ENCODE results near the gene PTPN5.

Gene PTPN5

DNA sequence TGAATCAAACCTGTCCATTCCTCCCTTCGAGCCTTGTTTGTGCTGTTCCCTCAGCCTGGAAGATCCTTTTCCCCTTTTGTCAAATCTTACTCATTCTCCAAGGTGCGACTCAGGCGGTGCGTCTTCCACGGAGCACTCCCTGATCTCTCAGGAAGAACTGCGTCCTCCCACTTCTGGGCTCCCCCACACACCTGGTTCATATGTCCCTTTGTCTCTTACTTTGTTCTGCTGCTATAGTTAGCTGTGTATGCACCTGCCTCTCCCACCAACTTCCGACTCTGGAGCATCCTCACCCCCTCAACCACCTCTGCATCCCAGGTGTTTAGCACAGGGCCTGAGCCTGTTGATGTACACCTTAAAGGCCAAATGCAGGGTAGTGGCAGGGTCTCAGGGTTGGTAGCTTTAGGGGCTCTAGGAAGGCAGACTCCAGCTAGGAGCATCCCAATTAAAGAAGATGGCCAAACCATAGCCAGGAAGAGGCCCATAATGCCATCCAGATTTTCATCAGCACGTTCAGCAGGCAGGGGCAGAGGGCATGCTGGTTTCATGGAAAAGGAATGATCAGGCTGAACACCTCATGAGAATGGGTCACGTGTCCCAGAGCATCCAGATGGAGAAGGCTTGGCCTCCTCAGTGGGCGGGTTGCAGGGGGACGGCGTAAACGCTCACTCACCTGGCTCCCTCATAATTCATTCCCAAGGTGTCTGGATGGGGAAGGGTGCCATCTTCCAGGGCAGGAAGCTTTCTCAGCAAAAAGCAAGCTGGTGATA, 20.1 kb downstream of the PTPN5 start:
- no peaks in the 10 kb centered on the region for H3K36me3 ChIP-seq (ENCODE audit: control insufficient read depth in 1 of 2, insufficient read depth in 2 of 2, low read length in 2 of 2)
- H3K27ac ChIP-seq (ENCODE audit: low read length): no peak overlapping the region
- H3K9me3 ChIP-seq (ENCODE audit: control insufficient read depth in 1 of 2, low read length in 2 of 2): no peaks in the 10 kb centered on the region
- H3K4me3 ChIP-seq (ENCODE audit: low read depth in 1 of 2, low read length in 2 of 2): no peak overlapping the region
- H3K4me1 ChIP-seq (ENCODE audit: control insufficient read depth in 1 of 2, insufficient read depth in 2 of 2, low read length in 2 of 2): no peaks in the 10 kb centered on the region
- H3K27me3 ChIP-seq (ENCODE audit: low read depth, low read length): no peaks in the 10 kb centered on the region

DNA sequence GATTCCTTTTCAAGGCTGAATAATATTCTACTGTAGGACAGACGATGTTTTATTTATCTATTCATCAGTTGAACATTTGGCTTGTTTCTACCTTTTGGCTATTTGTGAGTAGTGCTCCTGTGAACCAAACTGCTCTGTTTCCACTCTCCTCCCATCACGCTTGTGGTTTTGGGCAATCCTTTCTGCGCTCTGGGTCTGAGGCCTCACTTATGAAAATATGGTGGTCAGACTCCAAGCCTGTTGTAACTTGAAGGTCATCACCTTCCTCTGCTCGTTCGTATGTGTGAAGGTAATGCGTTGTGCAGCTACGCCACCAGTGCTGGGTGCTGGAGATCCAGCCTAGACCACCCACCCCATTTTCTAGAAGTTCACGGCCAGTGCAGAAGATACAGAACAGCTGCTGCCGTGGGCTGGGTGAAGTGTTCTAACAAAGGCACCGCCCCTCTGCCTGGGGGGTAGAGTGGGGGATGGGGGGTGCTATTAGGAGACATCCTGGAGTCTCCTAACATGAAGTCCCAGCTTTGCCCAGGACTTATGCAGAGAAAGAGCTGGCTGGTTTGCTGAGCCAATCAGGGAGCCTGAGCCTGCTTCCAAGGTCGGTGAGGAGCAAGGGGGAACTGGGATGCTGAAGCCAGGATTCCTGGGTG, 21.0 kb downstream of the PTPN5 start:
- Histone ChIP-seq H3K36me3 (ENCODE audit: control insufficient read depth in 1 of 2, insufficient read depth in 2 of 2, low read length in 2 of 2) (no peaks in the 10 kb centered on the region), H3K4me3 (ENCODE audit: low read depth in 1 of 2, low read length in 2 of 2) (no peak overlapping the region), H3K9me3 (ENCODE audit: control insufficient read depth in 1 of 2, low read length in 2 of 2) (no peaks in the 10 kb centered on the region), H3K27ac (ENCODE audit: low read length) (no peak overlapping the region), H3K27me3 (ENCODE audit: low read depth, low read length) (no peaks in the 10 kb centered on the region), H3K4me1 (ENCODE audit: control insufficient read depth in 1 of 2, insufficient read depth in 2 of 2, low read length in 2 of 2) (no peaks in the 10 kb centered on the region)

DNA sequence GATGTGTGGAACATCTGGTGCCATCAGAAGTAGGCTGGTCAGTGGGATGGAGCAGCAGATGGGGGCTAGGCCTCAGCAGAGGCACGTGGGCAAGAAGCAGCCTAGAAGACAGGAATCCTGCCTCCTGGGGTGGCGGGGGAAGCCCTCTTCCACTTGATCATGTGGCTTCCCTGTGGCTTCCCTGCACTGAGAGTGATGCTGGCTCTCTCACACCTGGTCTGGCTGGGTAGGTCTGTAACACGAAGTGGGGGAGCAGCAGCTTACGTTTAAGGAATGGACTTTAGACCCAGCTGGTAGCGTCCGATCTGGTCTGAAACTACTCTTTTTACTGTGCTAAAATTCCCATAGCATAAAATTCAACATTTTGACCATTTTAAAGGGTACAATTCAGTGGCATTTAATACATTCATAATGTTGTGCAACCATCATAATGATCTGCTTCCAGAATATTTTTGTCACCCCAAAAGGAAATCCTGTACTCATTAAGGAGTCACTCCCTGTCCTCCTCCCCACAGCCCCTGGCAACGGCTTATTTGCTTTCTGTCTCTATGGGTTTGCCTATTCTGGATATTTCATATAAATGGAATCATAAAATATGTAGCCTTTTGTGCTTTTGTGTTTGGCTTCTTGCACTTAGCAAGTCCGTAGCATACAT, 21.7 kb downstream of the PTPN5 start:
- H3K4me3 ChIP-seq (ENCODE audit: low read depth in 1 of 2, low read length in 2 of 2): no peak overlapping the region
- H3K36me3 ChIP-seq (ENCODE audit: control insufficient read depth in 1 of 2, insufficient read depth in 2 of 2, low read length in 2 of 2): no peaks in the 10 kb centered on the region
- no peak overlapping the region for H3K27ac ChIP-seq (ENCODE audit: low read length)
- H3K4me1 ChIP-seq (ENCODE audit: control insufficient read depth in 1 of 2, insufficient read depth in 2 of 2, low read length in 2 of 2): no peaks in the 10 kb centered on the region
- no peaks in the 10 kb centered on the region for H3K9me3 ChIP-seq (ENCODE audit: control insufficient read depth in 1 of 2, low read length in 2 of 2)
- no peaks in the 10 kb centered on the region for H3K27me3 ChIP-seq (ENCODE audit: low read depth, low read length)

DNA sequence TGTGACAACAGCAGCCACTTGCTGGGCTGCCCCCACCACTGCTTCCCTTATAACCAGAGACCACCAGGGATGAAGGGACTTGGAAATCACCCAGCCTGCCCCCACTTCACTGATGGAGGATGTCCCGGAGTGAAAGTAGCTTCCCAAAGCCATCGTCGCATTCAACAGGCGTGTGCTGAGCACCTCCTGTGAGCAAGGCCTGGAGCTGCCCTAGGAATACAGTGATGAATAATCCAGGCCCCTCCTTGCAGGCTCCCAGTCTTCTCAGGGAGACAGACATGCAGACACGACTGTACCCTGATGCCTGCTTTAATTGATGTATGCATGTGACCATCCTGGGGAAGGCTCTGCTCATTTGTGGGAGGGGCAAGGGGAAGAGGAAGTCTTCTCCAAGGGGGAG, 22.6 kb downstream of the PTPN5 start:
- H3K4me3 ChIP-seq (ENCODE audit: low read depth in 1 of 2, low read length in 2 of 2): no peak overlapping the region
- no peaks in the 10 kb centered on the region for H3K4me1 ChIP-seq (ENCODE audit: control insufficient read depth in 1 of 2, insufficient read depth in 2 of 2, low read length in 2 of 2)
- H3K36me3 ChIP-seq (ENCODE audit: control insufficient read depth in 1 of 2, insufficient read depth in 2 of 2, low read length in 2 of 2): no peaks in the 10 kb centered on the region
- no peak overlapping the region for H3K27ac ChIP-seq (ENCODE audit: low read length)
- no peaks in the 10 kb centered on the region for H3K27me3 ChIP-seq (ENCODE audit: low read depth, low read length)
- H3K9me3 ChIP-seq (ENCODE audit: control insufficient read depth in 1 of 2, low read length in 2 of 2): no peaks in the 10 kb centered on the region

DNA sequence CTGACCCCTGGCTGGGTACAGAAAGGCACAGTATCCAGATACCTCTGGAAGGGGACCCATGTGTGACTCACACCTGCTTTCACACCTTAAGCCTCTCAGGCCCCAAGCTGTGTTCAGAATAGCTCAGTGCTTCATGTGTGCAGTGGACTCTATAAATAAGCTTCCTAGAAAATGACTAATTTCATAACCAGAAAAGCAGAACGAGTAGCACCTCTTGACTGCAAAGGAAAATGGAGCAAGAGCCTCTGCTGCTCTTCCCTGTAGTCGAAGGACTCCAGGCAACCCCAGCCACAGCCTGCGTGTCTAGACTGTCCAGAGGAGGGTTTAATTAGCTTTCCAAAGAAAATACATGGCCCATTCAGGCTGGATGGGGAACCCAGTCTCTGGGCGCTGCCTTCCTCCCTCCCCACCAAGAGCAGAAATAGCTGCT, 23.1 kb downstream of the PTPN5 start:
- Histone ChIP-seq H3K4me1 (ENCODE audit: control insufficient read depth in 1 of 2, insufficient read depth in 2 of 2, low read length in 2 of 2) (no peaks in the 10 kb centered on the region), H3K9me3 (ENCODE audit: control insufficient read depth in 1 of 2, low read length in 2 of 2) (no peaks in the 10 kb centered on the region), H3K27me3 (ENCODE audit: low read depth, low read length) (no peaks in the 10 kb centered on the region), H3K36me3 (ENCODE audit: control insufficient read depth in 1 of 2, insufficient read depth in 2 of 2, low read length in 2 of 2) (no peaks in the 10 kb centered on the region), H3K4me3 (ENCODE audit: low read depth in 1 of 2, low read length in 2 of 2) (no peak overlapping the region), H3K27ac (ENCODE audit: low read length) (no peak overlapping the region)

DNA sequence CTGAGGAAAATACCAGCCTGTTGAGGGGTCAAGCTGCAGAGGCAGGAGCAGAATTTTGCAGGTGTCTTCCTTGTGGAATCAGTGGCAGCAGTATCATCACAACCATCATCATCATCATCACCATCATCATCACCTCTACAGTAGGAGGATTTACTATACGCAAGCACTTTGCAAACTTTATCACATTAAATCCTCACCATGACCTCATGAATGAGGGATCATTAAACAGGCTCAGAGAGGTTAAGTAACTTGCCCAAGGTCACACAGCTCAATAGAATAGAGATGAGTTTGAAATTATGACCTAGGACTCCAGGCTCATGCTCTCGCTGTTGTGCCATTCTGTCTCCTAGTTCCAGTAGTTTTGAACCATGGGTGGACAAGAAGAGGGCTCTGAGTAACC, 25.6 kb downstream of the PTPN5 start:
- Histone ChIP-seq H3K27ac (ENCODE audit: low read length) (no peak overlapping the region), H3K27me3 (ENCODE audit: low read depth, low read length) (no peaks in the 10 kb centered on the region), H3K4me1 (ENCODE audit: control insufficient read depth in 1 of 2, insufficient read depth in 2 of 2, low read length in 2 of 2) (no peaks in the 10 kb centered on the region), H3K4me3 (ENCODE audit: low read depth in 1 of 2, low read length in 2 of 2) (no peak overlapping the region), H3K36me3 (ENCODE audit: control insufficient read depth in 1 of 2, insufficient read depth in 2 of 2, low read length in 2 of 2) (no peaks in the 10 kb centered on the region), H3K9me3 (ENCODE audit: control insufficient read depth in 1 of 2, low read length in 2 of 2) (no peaks in the 10 kb centered on the region)

DNA sequence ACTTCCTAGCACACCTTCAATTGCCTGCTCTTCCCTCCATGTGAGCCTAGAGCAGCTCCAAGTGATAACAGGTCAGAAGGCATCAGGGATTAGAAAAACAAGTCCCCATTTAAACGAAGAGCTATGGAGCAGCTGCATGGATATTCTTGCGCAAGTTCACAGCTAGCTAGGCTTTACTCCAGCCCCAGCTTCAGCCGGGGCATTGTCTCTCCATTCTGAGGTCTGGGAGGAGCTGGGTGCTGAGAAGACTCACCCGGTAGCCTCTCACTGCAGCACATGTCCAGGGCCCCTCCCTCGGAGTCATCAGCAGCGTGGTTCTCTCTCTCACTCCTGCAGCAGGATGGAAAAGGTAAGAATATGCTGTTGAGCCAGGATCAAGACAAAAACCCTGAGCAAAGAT, 26.0 kb downstream of the PTPN5 start:
- Histone ChIP-seq H3K27me3 (ENCODE audit: low read depth, low read length) (no peaks in the 10 kb centered on the region), H3K27ac (ENCODE audit: low read length) (no peak overlapping the region), H3K4me3 (ENCODE audit: low read depth in 1 of 2, low read length in 2 of 2) (no peak overlapping the region), H3K4me1 (ENCODE audit: control insufficient read depth in 1 of 2, insufficient read depth in 2 of 2, low read length in 2 of 2) (no peaks in the 10 kb centered on the region), H3K9me3 (ENCODE audit: control insufficient read depth in 1 of 2, low read length in 2 of 2) (no peaks in the 10 kb centered on the region), H3K36me3 (ENCODE audit: control insufficient read depth in 1 of 2, insufficient read depth in 2 of 2, low read length in 2 of 2) (no peaks in the 10 kb centered on the region)

DNA sequence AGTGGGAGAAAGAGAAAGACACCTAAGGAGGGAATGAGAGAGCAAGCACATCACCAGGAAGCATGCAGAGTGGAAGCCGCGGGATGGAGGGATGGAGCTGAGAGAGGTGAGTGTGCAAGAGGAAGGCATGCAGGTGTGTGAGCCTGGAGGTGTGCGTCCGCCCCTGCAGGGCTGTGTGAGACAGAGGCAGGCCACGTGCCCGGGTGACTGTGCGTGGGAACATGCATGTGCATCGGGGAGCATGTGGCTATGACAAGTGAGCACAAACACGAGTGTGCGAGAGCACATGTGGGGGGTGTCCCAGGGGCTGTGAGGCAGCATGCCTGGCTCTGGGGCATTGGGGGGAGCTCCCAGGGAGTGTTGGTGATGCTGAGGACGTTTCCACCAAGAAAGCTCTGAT, 29.9 kb downstream of the PTPN5 start:
- no peaks in the 10 kb centered on the region for H3K36me3 ChIP-seq (ENCODE audit: control insufficient read depth in 1 of 2, insufficient read depth in 2 of 2, low read length in 2 of 2)
- no peak overlapping the region for H3K27ac ChIP-seq (ENCODE audit: low read length)
- no peak overlapping the region for H3K4me3 ChIP-seq (ENCODE audit: low read depth in 1 of 2, low read length in 2 of 2)
- H3K9me3 ChIP-seq (ENCODE audit: control insufficient read depth in 1 of 2, low read length in 2 of 2): no peaks in the 10 kb centered on the region
- no peaks in the 10 kb centered on the region for H3K4me1 ChIP-seq (ENCODE audit: control insufficient read depth in 1 of 2, insufficient read depth in 2 of 2, low read length in 2 of 2)
- H3K27me3 ChIP-seq (ENCODE audit: low read depth, low read length): no peaks in the 10 kb centered on the region

DNA sequence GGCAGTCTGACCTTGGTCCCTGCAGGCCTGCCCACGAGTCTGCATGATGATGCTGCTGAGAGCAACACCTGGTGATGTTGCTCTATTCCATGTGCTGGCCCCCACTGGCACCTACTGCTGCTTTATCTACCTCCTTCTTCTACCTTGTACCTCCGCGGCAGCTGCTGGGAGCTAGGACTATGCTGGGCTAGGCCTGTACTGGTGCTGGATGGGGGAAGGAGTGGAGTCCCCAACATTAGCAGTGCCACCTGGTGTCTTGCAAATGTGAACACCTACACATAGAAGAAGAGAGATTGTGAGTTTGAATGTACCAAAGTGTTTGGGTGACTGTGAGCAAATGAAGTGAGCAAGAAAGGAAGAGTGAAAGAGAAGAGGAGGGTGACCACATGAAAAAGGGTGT, 30.5 kb downstream of the PTPN5 start:
- H3K9me3 ChIP-seq (ENCODE audit: control insufficient read depth in 1 of 2, low read length in 2 of 2): no peaks in the 10 kb centered on the region
- no peaks in the 10 kb centered on the region for H3K4me1 ChIP-seq (ENCODE audit: control insufficient read depth in 1 of 2, insufficient read depth in 2 of 2, low read length in 2 of 2)
- no peaks in the 10 kb centered on the region for H3K36me3 ChIP-seq (ENCODE audit: control insufficient read depth in 1 of 2, insufficient read depth in 2 of 2, low read length in 2 of 2)
- H3K27ac ChIP-seq (ENCODE audit: low read length): no peak overlapping the region
- no peaks in the 10 kb centered on the region for H3K27me3 ChIP-seq (ENCODE audit: low read depth, low read length)
- no peak overlapping the region for H3K4me3 ChIP-seq (ENCODE audit: low read depth in 1 of 2, low read length in 2 of 2)

DNA sequence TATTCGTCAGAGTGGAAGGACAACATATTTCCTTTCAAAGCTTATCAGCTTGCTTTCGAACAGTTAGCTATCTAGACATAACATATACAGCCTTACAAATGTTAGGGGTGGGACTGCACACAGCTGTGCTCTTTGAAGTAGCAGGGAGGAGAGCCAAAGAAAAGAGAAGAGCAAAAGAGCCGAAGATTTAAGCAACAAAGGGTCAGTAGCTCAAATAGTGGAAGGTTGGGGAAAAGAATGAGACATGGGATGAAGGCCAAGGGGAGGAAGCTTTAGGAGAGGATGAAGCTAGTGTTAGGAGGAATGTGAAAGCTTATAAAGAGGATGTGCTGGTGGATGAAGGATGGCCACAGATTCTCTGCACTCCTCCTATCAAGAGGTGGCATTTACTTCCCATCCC, 33.8 kb downstream of the PTPN5 start:
- no peak overlapping the region for H3K4me3 ChIP-seq (ENCODE audit: low read depth in 1 of 2, low read length in 2 of 2)
- no peaks in the 10 kb centered on the region for H3K36me3 ChIP-seq (ENCODE audit: control insufficient read depth in 1 of 2, insufficient read depth in 2 of 2, low read length in 2 of 2)
- H3K9me3 ChIP-seq (ENCODE audit: control insufficient read depth in 1 of 2, low read length in 2 of 2): no peaks in the 10 kb centered on the region
- H3K4me1 ChIP-seq (ENCODE audit: control insufficient read depth in 1 of 2, insufficient read depth in 2 of 2, low read length in 2 of 2): no peaks in the 10 kb centered on the region
- no peak overlapping the region for H3K27ac ChIP-seq (ENCODE audit: low read length)
- no peaks in the 10 kb centered on the region for H3K27me3 ChIP-seq (ENCODE audit: low read depth, low read length)

DNA sequence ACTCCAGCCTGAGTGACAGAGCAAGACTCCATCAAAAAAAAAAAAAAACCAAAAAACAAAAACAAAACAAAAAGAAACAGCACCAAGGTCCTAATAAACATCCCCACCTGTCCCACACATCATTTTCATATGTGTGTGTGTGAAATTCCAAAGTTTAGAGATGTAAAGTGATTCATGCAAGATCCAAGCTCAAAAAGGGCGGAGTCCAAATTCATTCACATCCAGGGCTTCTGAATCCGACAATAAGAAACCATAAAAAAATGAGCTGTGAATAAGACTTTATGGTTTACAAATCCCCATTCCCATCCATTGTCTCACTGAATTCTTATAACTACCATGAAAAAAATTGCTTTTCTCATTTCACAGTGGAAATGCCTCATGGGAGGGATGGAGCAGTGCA, 34.7 kb downstream of the PTPN5 start:
- H3K4me1 ChIP-seq (ENCODE audit: control insufficient read depth in 1 of 2, insufficient read depth in 2 of 2, low read length in 2 of 2): no peaks in the 10 kb centered on the region
- no peaks in the 10 kb centered on the region for H3K36me3 ChIP-seq (ENCODE audit: control insufficient read depth in 1 of 2, insufficient read depth in 2 of 2, low read length in 2 of 2)
- no peak overlapping the region for H3K4me3 ChIP-seq (ENCODE audit: low read depth in 1 of 2, low read length in 2 of 2)
- no peak overlapping the region for H3K27ac ChIP-seq (ENCODE audit: low read length)
- H3K27me3 ChIP-seq (ENCODE audit: low read depth, low read length): no peaks in the 10 kb centered on the region
- H3K9me3 ChIP-seq (ENCODE audit: control insufficient read depth in 1 of 2, low read length in 2 of 2): no peaks in the 10 kb centered on the region

Data from muscle layer of duodenum (tissue), 2 donors.